ENCODE data around the gene MPHOSPH10. TPM values are rescaled to one million over a fixed set of nuclear protein-coding genes. Genes with fewer than 3 reads are reported as not detected.
"Not testable (repeated sequence)": the region's sequence is repeated elsewhere in the genome, so short reads cannot be mapped to it uniquely, and the experiment has no call there.

The MPHOSPH10 gene, protein sequence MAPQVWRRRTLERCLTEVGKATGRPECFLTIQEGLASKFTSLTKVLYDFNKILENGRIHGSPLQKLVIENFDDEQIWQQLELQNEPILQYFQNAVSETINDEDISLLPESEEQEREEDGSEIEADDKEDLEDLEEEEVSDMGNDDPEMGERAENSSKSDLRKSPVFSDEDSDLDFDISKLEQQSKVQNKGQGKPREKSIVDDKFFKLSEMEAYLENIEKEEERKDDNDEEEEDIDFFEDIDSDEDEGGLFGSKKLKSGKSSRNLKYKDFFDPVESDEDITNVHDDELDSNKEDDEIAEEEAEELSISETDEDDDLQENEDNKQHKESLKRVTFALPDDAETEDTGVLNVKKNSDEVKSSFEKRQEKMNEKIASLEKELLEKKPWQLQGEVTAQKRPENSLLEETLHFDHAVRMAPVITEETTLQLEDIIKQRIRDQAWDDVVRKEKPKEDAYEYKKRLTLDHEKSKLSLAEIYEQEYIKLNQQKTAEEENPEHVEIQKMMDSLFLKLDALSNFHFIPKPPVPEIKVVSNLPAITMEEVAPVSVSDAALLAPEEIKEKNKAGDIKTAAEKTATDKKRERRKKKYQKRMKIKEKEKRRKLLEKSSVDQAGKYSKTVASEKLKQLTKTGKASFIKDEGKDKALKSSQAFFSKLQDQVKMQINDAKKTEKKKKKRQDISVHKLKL
- total RNA-seq (2014; rRNA removed) (26.4 and 28.0 TPM in 2 replicates), Bru-seq, nascent RNA (percentile 86 among the genes with signal in this experiment), BruChase-seq, experiment 1, labeled RNA remaining after a 6-hour chase (percentile 90 among the genes with signal in this experiment), BruChase-seq, experiment 2, labeled RNA remaining after a 2-hour chase (percentile 90 among the genes with signal in this experiment)
- long read RNA-seq, transcript MPHOSPH10-204 (2 exons, 1,584 nt), result minor isoform, 6 of 77 reads
- long read RNA-seq, transcript MPHOSPH10-201 (11 exons, 2,484 nt), result major isoform, 44 of 77 reads
- long read RNA-seq, partial matches to known transcripts, result 14 of 77 reads
- long read RNA-seq, other reads (novel, unspliced or antisense), result 11 of 77 reads

DNA sequence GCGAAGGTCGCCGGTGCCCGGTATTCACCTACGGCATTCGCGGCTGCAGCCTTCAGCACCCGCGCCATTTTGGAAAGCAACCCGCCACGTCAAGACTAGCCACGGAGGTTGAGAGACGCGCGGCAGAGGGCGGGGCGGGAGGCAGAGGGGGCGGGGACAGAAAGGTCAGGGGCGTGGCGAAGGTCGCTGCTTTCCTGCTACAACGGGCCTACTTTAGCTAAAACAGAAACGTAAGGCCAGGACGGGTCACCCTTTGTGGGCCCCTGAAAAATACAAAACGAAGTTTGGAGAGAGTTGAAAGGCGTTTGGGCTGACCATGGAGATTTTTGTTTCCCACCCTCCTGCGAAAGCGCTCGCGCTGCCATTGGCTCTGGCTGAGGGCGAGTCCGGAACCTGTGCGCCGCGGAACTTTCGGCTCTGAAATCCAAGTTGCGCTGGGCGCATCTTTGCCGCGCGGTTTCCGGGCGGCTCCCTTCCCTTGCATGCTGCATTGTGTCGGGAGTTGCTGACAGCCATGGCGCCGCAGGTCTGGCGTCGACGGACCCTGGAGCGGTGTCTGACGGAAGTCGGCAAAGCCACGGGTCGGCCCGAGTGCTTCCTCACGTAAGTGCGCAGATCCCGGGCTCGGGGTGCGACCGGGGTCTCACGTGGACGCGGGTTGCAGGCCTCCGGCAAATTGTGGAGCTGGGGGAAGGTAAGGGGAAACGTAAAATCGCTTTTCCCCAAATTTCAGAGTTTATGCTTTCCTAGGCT is at the start of gene MPHOSPH10, which contains the start of gene MCEE:
Gene MPHOSPH10, plus strand, starts transcription at position 483 of the 753 bp plus-strand sequence. Its CDS starts 32 bp downstream, at position 515.
Gene MCEE, minus strand, starts transcription at position 78 of the 753 bp plus-strand sequence. Its CDS starts 10 bp downstream, at position 68.
- TF ChIP-seq EZH2phosphoT487 (IDR thresholded peaks at IDR 0.05; ENCODE audit: borderline replicate concordance, low read length), result no peak
- TF ChIP-seq, protein P1, sequence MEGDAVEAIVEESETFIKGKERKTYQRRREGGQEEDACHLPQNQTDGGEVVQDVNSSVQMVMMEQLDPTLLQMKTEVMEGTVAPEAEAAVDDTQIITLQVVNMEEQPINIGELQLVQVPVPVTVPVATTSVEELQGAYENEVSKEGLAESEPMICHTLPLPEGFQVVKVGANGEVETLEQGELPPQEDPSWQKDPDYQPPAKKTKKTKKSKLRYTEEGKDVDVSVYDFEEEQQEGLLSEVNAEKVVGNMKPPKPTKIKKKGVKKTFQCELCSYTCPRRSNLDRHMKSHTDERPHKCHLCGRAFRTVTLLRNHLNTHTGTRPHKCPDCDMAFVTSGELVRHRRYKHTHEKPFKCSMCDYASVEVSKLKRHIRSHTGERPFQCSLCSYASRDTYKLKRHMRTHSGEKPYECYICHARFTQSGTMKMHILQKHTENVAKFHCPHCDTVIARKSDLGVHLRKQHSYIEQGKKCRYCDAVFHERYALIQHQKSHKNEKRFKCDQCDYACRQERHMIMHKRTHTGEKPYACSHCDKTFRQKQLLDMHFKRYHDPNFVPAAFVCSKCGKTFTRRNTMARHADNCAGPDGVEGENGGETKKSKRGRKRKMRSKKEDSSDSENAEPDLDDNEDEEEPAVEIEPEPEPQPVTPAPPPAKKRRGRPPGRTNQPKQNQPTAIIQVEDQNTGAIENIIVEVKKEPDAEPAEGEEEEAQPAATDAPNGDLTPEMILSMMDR (conservative IDR thresholded peaks at IDR 0.05; ENCODE audit: low read depth, low read length), result no peak
- TF ChIP-seq EZH2 (IDR thresholded peaks at IDR 0.05; ENCODE audit: low read length, unreplicated experiment), result no peak
- CTCF ChIA-PET, result interaction anchor here (1.0 to 1.1 kb wide), 2 partner anchors 30 to 62 kb away, joined by 3 read pairs; partner anchors contain the start of gene NAGK
- H3K79me2 ChIP-seq (ENCODE audit: low read length), result peaks cover 70% of the 10 kb centered on the region
- H3K4me1 ChIP-seq (ENCODE audit: insufficient read depth, low read length), result peaks cover 15% of the 10 kb centered on the region
- intact Hi-C loops (cut with micrococcal nuclease), result no loop called here
- no TSS peak for BruUV-seq (replicated peaks)
- H3K9ac ChIP-seq (ENCODE audit: low read length), result peak within 1 kb of the TSS; percentile 97
- peaks cover 24% of the 10 kb centered on the region for H3K36me3 ChIP-seq (ENCODE audit: low read depth, low read length)
- DNase-seq (peak; percentile 94), ATAC-seq (peak; percentile 93)
- peak within 1 kb of the TSS; percentile 87 for H3K27ac ChIP-seq (ENCODE audit: low read length)
- H3K9me3 ChIP-seq (ENCODE audit: low read length), result no peaks in the 10 kb centered on the region
- H3K4me3 ChIP-seq (ENCODE audit: low read length), result peak within 1 kb of the TSS; percentile 93
- H3K9me2 ChIP-seq (replicated peaks; ENCODE audit: low read length), result no peaks in the 10 kb centered on the region
- peak within 1 kb of the TSS; percentile 90 for H3K4me2 ChIP-seq (ENCODE audit: low read length)
- peaks cover 8% of the 10 kb centered on the region for H3F3A ChIP-seq (ENCODE audit: low read length, unreplicated experiment)
- POLR2A ChIA-PET (ENCODE audit: unreplicated experiment), result no interaction called here
- H4K20me1 ChIP-seq (ENCODE audit: low read length), result peaks cover 23% of the 10 kb centered on the region
- H3K27me3 ChIP-seq (ENCODE audit: low read length), result no peaks in the 10 kb centered on the region
- peak within 1 kb of the TSS; percentile 90 for H2AFZ ChIP-seq (ENCODE audit: low read length)

DNA sequence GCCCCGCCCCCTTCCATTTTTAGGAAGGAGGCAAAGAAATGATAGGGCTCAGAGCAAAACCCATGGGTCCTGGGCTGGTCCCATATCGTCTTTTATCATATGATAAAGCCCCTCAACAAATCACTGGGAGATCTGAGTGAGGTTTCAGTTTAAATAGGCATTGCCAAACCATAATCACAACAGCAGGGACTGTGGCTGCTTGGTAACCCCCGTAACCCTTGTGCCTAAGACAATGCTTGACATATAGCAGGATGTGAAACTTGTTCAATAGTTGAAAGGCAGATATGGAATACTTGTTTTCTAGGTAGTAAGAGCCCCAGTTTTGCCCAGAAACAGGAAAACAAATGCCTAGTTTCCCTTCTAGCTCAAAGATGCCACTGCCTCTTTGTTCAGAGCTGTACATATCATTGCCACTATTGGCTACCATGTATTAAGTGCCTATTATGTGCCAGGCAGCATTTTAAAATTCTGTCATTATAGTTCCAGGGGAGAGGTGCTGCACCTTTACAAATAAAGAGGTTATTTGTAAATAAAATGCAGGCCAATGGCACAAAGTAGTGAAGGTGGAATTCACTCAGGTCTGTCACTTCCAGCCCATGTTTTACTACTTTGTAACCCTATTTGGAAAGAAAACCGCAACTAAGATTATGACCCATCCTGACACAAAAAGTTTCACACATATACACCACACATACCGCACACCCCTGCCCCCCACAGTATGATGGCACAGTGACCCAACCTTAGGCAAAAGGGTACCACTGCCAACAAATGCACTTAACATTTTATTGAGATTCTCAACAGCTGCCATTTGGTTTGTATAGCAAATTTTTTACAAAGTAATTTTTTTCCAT is 47.8 kb upstream of the MPHOSPH10 start:
- CTCF ChIA-PET, result interaction anchor here (0.6 kb wide), 1 partner anchor 17 kb away, joined by 3 read pairs; no protein-coding TSS in a partner anchor
- no TSS peak for BruUV-seq (replicated peaks)

DNA sequence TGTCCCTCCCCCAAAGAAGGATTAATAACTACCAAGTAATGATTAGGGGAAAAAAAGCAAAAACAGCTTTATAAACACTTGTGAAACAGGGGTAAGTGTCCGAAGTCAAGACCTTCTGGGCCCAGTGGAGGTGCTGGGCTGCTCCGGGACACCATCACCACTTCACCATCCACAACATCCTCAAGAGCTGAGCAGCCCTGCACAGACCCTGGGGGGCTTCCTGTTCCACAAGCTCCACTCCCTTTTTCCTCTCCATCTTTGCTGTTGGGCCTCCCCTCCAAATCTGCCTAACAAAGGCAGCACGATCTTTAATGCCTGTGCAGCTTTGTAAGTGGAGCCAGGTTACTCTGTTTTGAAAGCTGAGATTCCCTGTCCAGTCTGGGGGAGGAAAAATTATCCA is 47.1 kb upstream of the MPHOSPH10 start:
- H3K79me2 ChIP-seq (ENCODE audit: low read length); H4K20me1 ChIP-seq (ENCODE audit: low read length); intact Hi-C loops (cut with micrococcal nuclease); H3K4me2 ChIP-seq (ENCODE audit: low read length); H3F3A ChIP-seq (ENCODE audit: low read length, unreplicated experiment); DNase-seq; CTCF ChIA-PET; ATAC-seq; H3K4me1 ChIP-seq (ENCODE audit: insufficient read depth, low read length); H3K9ac ChIP-seq (ENCODE audit: low read length); H3K27me3 ChIP-seq (ENCODE audit: low read length); H3K36me3 ChIP-seq (ENCODE audit: low read depth, low read length); H3K27ac ChIP-seq (ENCODE audit: low read length); H3K4me3 ChIP-seq (ENCODE audit: low read length); H3K9me2 ChIP-seq (replicated peaks; ENCODE audit: low read length); BruUV-seq (replicated peaks); H3K9me3 ChIP-seq (ENCODE audit: low read length); POLR2A ChIA-PET (ENCODE audit: unreplicated experiment); H2AFZ ChIP-seq (ENCODE audit: low read length): not testable (repeated sequence)

More for the DNA sequence above, 47.8 kb upstream of the MPHOSPH10 start:
- POLR2A ChIA-PET (ENCODE audit: unreplicated experiment), result interaction anchor here (0.5 kb wide), 1 partner anchor 14 kb away, joined by 3 read pairs; the partner anchor contains the start of gene NAGK
- Histone ChIP-seq H3K36me3 (ENCODE audit: low read depth, low read length) (0 out of 2 replicates have a peak, but pooled peaks cover 5% of the 10 kb centered on the region), H3K4me3 (ENCODE audit: low read length) (no peak overlapping the region), H3K9ac (ENCODE audit: low read length) (no peak overlapping the region), H3K4me1 (ENCODE audit: insufficient read depth, low read length) (peaks cover 4% of the 10 kb centered on the region), H3K79me2 (ENCODE audit: low read length) (no peaks in the 10 kb centered on the region), H3K9me3 (ENCODE audit: low read length) (no peaks in the 10 kb centered on the region), H4K20me1 (ENCODE audit: low read length) (no peaks in the 10 kb centered on the region), H3K9me2 (replicated peaks; ENCODE audit: low read length) (no peaks in the 10 kb centered on the region), H3K27ac (ENCODE audit: low read length) (no peak overlapping the region), H3F3A (ENCODE audit: low read length, unreplicated experiment) (no peaks in the 10 kb centered on the region), H2AFZ (ENCODE audit: low read length) (no peak overlapping the region), H3K4me2 (ENCODE audit: low read length) (no peak overlapping the region), H3K27me3 (ENCODE audit: low read length) (no peaks in the 10 kb centered on the region)
- DNase-seq, result no peak
- TF ChIP-seq, protein P1 (conservative IDR thresholded peaks at IDR 0.05; ENCODE audit: low read depth, low read length), result no peak
- TF ChIP-seq EZH2 (IDR thresholded peaks at IDR 0.05; ENCODE audit: low read length, unreplicated experiment) (no peak), EZH2phosphoT487 (IDR thresholded peaks at IDR 0.05; ENCODE audit: borderline replicate concordance, low read length) (no peak)
- intact Hi-C loops (cut with micrococcal nuclease), result no loop called here
- no peak for ATAC-seq

Data from PC-3 (cell line).